Measurements from ENCODE around the gene RETNLB.

Gene RETNLB, protein sequence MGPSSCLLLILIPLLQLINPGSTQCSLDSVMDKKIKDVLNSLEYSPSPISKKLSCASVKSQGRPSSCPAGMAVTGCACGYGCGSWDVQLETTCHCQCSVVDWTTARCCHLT
- 0 to 0.88 (median 0) reads per million in 17 experiments for total RNA-seq

DNA sequence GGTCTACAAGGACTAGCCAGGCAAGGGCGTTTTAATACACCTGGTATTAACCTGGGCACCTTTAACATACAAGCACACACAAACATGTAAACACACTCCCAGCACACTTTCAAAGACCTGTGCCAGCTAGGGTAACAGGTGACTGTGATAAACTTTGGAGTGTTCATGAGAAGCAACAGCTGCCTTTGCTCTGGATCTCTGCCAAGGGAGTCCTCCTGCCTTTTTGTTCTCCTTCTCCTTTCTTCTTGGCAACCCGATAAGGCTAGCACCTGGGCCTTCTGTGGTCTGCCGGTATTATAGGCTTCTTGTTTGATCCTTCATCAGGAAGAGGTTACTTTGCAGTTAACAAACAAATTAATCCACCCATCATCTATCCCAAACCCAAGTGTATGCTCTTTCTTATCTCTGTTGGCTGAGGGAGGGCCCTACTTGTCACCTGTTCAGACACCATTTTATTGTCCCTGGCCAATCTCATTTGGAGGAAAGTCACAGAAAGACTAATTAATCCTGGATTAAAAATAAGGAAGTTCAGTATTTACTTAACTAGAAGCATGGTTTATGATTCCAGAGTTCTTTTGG lies at the start of gene RETNLB:
Gene RETNLB (minus strand): TSS at position 7 of the 579 bp plus-strand sequence. CDS start 225 bp downstream, outside the sequence.
- no peak for DNase-seq

DNA sequence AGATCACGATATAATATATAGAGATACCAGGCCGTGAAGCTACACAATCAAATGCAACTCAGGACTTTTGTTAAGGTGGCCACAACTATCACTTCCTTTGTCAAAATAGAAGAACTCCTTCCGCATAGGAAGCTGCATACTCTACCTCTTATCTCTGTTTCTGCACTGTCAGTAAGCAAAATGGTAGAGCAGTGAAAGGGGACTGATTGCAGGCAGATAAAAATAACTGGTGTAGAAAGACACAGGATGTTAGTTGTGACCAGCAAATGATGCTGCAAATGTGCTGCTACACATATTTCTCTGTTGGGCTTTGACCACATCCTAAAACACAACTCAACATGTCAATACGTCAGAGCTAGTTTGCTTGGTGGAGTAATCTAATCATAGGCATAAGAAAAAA lies 49.1 kb upstream of the RETNLB start:
- no peak for DNase-seq

DNA sequence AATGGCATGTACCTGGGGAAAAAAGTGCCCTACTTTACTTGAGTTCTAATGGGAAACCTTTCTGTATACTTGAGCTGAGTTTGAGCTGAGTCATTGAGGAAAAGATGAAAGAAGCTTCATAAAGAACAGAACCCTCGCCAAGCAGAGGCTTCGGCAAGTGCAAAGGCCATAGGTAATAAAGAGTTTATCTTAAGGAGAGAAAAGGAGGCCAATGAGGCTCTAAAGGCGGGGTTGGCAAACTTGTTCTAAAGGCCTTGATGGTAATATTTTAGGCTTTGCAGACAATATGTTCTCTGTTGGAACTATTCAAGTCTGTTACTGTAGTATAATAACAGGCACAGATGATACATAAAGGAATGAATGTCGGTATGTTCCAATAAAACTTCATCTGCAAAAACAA lies 47.8 kb upstream of the RETNLB start:
- DNase-seq: no peak

DNA sequence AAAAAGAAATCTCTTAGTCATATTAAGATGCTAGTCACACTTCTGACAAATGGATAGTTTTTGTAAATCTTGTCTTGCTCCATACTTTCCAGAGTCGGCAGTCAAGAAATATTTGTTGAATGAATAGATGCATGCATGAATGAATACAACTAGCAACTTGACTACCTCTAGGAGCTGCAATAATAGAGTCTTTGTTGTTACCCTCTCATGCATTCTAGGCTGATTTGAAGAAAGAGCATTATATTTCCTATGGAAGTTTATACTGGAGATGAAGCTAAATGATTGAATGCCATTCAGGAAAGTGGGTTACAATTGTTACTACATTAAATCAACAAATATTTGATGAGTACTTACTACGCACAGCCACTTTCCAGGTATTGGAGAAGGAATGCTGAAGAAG lies 47.2 kb upstream of the RETNLB start:
- no peak for DNase-seq

DNA sequence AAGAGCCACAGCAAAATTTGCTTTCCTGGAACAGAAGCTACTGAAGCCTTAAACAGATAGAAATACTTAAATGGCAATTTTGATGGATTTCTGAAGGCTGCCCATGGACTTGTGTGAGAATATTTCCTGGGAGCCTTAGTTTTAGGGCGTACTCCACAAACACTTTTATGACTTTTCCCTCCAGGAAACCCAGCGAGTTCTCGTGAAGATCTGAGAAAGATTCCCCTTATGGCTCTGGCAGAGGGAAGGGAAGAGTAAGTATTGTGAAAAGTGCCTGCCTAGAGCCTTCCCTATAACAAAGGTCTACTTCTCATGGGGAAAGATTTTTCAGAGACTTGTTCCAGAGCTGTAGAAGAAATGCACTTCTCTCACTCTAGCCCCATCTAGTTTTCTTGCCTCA lies 34.3 kb upstream of the RETNLB start:
- no peak for DNase-seq

DNA sequence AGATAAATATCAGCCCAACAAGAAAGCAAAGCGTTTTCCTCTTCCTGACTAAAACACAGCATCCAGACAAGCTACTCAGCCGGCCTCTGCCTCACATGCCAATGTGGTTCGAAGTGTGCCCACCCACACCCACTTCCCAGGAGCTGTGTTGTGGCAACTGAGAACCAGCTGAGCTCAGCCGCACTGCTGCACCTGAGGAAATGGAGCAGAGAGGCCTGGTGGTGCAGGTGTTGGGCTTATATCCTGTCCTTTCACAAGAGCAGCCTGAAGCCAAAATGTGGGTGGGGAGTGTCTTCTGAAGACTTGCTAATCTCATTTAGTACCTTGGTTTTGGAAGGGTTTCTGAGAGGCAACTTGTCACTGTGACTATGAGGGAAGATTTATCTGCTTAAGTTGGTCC lies 23.0 kb upstream of the RETNLB start:
- no peak for DNase-seq

DNA sequence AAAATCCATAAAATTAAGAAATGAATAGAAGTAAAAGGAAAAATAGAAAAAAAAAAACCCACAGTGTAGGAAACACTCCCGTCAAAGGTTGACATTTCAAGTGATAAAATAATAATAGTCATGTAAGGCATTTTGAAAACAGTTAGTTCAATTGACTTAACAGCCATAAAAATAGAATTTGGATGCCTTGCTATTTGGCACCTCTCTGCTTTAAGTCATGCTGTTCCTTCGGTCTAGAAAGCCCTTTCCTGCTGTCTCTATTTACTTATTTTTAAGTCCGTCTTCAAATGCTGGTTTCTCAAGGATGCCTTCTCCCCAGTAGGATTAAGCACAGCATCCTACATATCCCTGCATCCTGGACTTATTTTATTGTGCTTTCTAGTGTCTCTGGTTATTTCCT lies 22.3 kb upstream of the RETNLB start:
- no peak for DNase-seq

DNA sequence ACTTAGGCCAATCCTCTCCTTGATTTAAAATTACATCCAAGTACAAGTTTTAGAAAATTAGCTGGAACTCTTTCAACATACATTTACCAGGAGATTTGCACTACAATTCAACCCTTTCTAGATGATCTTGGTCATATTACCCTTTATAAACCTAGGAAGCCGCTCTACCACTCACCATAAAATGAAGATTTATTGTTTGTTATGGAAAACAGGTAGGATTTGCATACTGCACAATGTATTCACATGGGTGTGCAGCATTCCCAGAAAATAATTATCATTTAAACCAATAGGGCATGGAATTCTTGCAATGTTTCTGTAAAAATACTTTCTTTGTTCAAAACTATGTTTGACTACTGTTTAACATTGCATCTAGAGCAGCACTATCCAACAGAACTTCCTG lies 18.4 kb upstream of the RETNLB start:
- DNase-seq: no peak

DNA sequence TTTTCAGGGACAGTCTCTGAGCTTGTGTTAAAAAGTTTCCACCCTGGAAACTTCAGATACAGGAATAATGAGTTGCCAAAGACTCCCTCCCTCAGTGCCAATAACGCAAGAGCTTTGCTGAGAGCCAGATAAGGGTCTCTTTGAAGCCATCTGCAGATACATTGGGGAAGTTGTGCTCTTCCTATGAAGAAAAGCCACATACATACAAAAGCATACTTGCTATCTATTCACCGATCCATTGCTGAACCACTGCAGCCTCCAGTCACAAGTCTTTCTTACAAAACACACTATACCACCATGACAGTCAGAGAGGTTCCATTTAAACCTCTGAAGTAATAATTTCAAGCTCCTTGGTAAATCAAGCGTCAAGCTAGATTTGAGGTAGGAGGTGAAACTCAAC lies 10.0 kb upstream of the RETNLB start:
- DNase-seq: no peak

DNA sequence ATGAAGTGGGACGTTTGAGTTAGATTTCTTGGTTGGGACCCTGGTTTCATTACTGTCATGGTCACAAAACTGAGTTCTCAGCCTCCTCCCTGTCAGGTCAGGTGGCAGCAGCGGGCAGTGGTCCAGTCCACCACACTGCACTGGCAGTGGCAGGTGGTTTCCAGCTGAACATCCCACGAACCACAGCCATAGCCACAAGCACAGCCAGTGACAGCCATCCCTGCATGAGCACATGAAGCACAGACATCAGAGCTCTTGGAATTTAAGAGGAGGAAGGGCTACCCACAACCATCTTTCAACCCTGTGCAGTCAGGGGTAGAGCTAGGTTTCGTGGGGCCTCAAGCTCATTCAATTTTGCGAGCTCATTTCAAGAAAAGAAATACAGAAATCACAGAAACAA lies 1.5 kb downstream of the RETNLB start:
- DNase-seq: no peak

DNA sequence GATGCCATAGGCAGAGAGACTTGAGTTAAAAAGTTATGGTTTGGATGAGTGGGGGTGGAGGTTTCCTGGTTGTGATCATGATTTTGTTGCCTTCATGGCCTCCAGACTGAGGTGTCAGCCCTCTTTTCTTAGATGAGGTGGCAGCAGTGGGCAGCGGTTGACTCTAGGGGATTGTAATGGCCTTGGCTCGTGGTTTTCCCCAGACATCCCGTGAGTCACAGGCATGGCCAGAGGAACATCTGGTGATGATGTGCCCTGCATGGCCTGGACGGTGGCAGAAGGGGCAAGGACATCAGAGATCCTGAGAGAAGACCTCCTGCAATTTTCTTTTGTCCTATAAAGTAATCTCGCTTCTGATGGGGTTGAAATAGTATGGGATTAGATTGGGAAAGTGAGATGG lies 12.4 kb downstream of the RETNLB start:
- no peak for DNase-seq

DNA sequence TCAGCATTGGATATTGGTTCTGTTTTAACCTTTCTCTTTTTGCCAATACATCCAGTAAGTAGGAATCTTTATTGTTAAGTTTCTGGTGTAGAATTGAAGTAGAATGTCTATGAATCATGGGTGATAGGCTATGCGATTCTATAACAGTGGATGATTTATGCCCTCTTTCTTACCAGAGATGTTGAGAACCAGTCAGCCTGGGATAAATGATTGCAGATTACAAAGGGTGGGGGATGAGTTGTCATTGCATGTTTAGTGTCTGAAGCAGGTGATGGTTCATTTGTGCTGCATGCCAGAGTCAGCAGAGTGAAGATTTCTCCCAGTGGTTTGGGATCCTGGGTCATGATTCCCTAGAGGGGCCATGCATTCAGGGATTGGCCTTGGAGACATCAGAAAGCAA lies 14.3 kb downstream of the RETNLB start:
- no peak for DNase-seq

DNA sequence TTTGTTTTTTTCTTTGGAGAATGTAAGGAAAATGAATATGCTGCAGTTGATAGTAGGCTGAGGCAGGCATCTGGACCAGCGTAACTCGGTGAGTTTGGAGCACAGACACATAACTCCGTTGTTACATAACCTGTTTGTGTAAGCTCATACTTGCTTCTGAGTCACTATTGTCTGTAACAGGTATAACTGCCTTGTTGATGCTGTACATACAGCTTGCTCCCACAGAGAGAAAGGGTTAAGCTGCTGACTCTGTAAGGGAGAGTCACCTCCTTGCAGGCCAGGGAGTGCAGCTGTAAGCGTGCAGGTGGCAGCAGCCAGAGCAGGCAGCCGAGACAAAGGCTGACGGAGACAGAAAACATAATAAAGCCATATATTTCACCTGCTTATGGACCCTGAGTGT lies 20.4 kb downstream of the RETNLB start:
- DNase-seq: no peak

DNA sequence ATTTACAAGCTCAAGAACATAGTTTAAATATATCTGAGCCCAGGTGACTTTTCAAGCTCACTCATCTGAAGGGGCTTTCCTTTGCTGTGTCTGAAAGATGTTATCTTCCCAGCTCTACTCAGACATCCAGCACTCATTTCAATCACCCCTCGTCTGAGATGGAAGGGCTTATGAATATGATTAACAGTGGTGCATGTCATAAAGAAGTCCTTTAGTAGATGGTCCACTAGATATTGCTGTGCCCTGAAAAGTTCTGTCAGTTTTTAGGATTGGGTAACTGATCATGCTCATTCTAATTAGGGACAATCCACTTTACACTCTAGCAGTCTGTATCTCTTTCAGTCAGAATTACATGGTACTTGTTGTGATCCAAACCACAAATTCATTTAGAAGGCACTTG lies 28.3 kb downstream of the RETNLB start:
- DNase-seq: no peak

DNA sequence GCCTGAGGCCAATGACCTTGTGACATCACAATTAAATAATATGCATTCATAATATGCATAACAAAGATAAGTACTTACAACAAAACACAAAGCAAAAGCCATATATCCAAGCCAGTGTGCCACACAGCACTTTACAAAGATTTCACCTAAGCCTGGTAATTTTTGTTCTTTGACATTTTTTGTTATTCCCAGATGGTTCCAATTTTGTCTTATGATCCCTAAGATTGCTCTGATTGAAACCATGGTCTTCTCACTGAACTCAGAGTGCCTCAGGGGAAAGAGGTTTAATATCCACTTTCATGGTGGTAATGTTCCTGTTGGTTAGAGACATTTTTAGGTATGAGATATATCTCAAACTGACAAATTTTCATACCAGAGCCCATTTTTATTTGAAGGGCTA lies 29.1 kb downstream of the RETNLB start:
- no peak for DNase-seq

DNA sequence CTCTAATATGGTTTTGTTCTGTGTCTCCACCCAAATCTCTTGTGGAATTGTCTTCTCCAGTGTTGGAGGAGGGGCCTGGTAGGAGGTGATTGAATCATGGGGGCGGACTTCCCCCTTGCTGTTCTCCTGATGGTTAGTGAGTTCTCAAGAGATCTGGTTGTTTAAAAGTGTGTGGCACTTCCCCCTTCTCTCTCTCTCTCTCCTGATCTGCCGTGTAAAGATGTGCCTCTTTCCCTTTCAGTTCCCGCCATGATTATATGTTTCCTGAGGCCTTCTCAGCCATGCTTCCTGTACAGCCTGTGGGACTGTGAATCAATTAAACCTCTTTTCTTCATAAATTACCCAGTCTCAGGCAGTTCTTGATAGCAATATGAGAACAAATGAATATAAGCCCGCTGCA lies 33.1 kb downstream of the RETNLB start:
- no peak for DNase-seq

DNA sequence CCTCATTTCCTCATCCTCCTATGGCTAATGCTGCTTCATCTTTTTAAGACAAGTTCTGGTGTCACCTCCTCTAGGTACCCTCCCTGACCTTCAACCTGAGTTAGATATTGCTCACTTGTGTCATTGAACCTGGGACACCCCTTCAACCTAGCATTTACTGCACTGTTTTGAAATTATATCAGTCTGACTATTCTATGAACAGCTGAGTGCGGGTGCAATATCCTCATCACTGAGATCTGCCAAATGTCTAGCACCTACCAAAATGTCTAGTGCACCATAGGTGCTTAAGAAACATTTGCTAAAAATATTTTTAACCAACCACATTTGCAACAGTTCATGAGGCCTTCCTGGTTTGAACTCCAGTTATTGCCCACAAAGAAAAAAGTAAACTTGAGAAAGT lies 34.5 kb downstream of the RETNLB start:
- no peak for DNase-seq

DNA sequence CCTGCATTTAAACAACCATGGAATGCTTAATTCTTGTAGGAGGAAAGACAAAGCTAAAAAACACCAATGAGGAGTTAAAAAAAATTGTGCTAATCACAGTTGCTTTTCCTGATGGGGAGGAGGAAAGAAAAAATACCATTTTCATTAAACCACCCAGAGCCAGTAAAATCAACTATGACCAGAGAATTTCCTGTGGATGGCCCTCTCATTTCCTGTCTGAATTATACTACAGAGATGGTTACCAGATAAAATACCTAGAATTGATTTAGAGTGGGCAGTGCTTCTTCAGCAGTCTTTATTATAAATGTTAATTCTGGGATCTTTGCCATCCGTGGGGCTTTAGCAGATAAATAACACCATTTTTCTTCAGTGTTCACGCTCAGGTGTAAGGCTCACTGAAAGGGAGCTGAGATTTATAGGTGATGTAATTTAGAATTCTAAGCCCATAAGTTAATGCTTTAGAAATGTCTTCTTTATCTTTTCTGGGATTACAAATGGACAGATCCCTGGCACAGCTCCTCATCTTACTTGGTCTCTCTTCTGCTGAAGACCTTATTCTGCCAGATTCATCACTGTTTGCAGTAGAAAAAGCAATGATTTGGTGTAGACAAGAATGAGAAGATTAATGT lies 37.9 kb downstream of the RETNLB start:
- DNase-seq: no peak

DNA sequence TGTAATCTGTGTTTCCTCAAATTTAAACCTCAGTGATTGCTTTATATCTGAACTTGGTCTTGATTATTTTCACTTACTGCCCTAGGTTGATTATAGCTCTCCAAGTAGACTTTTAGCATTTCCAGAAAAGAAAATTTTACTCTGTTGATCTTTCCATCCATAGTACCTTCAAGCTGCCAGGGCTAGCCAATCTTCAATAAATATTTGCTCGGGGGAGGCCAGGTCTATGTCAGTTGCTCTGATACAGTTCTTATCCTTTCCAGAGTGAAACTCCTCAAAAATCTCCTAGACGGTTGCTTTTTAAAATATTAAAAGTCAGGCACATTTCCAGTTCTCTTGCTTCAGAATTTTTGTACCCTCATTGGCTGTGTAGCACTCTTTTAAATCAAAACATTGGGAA lies 38.8 kb downstream of the RETNLB start:
- DNase-seq: no peak

DNA sequence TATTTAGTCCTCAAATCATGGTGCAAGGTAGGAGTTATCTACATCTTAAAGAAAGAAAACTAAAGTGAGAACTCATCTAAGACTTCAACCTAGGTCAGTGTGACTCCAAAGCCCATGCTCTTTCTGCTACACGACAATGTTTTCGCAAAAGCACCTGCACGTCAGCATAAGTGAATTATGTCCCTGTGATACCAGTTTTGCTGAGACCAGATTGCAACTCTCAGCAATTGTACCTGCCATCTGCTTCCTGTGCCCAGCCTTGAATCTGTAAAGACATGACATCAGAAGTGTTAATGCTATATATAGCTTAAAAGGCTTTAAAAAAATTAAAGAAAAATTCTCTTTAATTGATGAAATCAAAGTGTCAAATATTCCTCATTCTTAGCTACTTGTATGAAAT lies 43.4 kb downstream of the RETNLB start:
- DNase-seq: no peak

DNA sequence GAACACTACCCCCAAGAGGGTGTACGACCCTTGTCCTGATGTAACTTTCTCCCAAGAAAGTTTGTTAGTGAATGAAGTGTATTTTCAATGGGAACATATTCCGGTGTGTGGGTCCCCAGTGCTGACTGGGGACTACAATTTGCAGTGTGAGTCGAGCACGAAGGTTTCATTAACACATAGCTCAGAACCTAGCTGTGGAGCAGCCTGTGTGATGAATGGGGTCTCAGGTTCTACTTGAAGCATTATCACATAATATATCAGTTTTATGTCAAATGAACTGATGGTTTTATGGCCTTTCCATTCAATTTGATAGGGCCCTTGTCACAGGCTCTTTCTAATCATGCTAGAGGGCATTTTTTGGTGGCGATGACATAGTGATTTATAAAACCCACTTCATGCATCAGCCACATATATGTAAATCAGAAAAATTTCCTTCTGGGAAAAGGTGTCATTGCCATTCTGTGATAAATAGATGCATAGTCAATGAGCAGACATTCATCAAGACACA lies 44.1 kb downstream of the RETNLB start:
- DNase-seq: no peak

Data from suppressor macrophage (primary cell).